GM11168 (cell line): Measurements from ENCODE around the gene SPTB.

Experiments
- in situ Hi-C: fragments of 300-500 bp; cut with MboI; formaldehyde crosslinking; loops from one replicate; pipeline ENCODE4 v1.12.0; 2022; ENCODE audit warnings: low sequenced_read_pairs; ENCODE audit not compliant: unreplicated experiment

Gene SPTB

GRCh38 chr14:64855721-64856528, 23.8 kb downstream of the SPTB start:
- in situ Hi-C loops: no loop called here

GRCh38 chr14:64850369-64851137, 29.2 kb downstream of the SPTB start:
- in situ Hi-C loops: no loop called here

GRCh38 chr14:64849940-64850339, 29.8 kb downstream of the SPTB start:
- in situ Hi-C loops: no loop called here

GRCh38 chr14:64848239-64848638, 31.5 kb downstream of the SPTB start:
- in situ Hi-C loops: no loop called here

GRCh38 chr14:64846319-64846718, 33.4 kb downstream of the SPTB start:
- in situ Hi-C loops: no loop called here

- in situ Hi-C loops: no loop called here
Observed at GRCh38 chr14:64845878-64846277, 33.8 kb downstream of the SPTB start.

- in situ Hi-C loops: no loop called here
Observed at GRCh38 chr14:64844969-64845536, 34.7 kb downstream of the SPTB start.

DNA sequence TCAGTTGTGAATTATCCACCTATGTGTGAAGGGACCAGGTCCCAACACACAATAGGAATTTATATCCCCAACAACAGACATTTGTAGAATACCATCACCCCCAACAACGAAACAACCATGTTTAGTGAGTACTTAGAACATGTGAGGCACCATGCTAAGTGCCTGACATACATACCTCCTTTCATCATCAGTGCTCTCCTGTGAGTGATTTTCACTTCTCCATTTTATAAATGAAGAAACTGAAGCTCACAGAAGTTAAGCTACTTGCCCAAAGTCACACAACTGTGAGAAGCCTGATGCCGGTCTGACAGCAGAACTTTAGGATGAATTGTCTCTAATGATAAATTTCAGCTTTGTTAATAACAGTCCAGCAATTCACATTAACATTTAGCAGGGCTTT, 35.4 kb downstream of the SPTB start:
- in situ Hi-C loops: no loop called here

- in situ Hi-C loops: no loop called here
Observed at GRCh38 chr14:64843548-64843947, 36.2 kb downstream of the SPTB start.

DNA sequence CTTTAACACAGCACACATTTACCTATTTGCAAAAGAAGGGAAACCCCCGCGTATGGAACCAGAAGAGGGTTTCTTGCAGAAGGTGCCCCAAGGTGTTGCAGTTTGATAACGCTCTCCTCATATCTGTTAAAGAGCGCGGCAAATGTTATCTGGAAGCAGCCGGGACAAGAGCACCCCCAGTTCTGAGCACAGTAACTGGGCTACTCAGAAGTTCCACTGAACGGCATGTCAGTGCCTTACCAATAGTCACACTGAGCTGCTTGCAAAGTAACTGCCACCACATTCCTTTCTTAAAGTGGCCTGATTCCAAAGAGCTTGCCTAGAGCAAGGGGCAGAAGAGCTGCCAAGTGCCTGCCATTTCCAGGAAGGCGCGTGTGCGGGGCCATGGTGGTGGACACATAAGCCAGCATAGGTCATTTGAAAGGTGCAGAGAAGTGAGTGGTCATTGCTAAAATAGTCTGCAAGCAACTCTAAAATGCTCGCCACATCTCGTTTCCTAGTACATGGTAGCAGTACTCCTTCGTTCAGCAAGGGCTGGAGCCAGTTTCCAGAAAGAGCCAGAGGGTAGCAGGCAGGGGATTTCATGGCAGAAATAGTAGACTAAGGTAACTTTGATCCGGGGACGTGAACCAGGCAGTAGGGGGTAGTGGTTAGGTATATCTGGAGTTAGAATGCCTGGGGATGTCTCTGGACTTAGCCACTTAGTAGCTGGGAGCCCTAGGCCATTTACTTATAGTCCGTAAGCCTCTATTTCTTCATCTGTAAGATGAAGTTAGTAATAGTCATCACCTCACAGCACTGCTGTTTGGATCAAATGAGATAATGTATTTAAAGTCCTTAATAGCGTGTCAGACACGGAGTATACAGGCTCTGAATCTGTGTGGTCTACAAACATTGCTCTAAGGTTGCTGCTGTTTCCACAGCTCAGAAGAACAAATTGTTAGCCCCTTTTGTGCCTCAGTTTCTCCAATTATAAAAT, 37.6 kb downstream of the SPTB start:
- in situ Hi-C loops: no loop called here

- in situ Hi-C loops: no loop called here
Observed at GRCh38 chr14:64841121-64841651, 38.5 kb downstream of the SPTB start.

GRCh38 chr14:64838656-64839055, 41.1 kb downstream of the SPTB start:
- in situ Hi-C loops: no loop called here

DNA sequence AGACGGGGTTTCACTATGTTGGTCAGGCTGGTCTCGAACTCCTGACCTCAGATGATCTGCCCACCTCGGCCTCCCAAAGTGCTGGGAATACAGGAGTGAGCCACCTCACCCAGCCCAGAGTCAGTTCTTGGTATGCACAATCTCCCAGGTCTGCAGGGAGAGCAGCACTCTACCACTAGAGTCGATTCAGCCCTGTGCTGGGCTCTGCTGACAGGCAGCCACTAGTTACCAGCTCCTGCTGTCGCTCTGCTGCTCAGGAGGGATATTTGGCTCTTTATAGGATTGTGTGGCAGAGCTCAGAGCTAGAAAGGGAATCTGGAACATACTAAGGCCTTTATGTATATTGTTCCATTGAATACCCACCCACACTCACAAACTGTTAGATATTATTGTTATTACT, 44.3 kb downstream of the SPTB start:
- in situ Hi-C loops: no loop called here

DNA sequence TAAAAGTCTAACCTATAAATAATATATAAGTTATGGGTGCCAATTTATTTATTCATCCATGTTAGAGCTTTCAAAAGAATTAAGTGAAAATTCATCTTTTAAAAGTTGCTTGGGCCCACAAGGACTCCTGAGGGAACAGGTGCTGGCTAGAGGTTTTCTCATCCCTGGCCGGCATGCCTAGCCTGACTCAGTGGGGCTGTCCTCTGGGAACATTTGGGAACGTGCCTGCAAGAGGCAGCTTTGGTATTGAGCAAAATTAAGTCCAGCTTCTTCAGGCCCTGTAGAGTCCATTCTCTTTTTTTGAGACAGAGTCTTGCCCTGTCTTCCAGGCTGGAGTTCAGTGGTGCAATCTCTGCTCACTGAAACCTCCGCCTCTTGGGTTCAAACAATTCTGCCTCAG, 44.7 kb downstream of the SPTB start:
- in situ Hi-C loops: loop anchor here (5.0 kb wide), 1 partner anchor 52 kb away; no protein-coding TSS in a partner anchor

DNA sequence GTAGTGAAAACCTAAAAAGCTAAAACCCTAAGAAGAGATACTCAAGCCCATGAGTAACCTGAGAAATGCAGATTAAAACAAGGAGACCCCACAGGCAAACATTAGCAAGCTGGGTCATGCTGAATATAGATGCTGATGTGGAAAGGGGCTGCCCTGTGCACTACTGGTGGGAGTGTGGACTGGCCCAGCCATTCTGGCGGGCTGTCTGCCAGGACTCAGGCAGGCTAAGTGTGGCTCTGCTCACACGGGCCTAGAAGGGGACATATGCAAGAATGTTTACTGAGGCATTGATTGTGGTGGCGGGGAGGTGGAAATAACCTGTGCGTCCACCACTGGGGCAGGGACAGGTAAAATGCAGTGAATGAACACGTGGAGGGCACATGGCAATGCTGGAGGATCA, 48.3 kb downstream of the SPTB start:
- in situ Hi-C loops: loop anchor here (5.0 kb wide), 1 partner anchor 56 kb away; no protein-coding TSS in a partner anchor

GRCh38 chr14:64830961-64831360, 48.7 kb downstream of the SPTB start:
- in situ Hi-C loops: loop anchor here (5.0 kb wide), 1 partner anchor 56 kb away; no protein-coding TSS in a partner anchor

DNA sequence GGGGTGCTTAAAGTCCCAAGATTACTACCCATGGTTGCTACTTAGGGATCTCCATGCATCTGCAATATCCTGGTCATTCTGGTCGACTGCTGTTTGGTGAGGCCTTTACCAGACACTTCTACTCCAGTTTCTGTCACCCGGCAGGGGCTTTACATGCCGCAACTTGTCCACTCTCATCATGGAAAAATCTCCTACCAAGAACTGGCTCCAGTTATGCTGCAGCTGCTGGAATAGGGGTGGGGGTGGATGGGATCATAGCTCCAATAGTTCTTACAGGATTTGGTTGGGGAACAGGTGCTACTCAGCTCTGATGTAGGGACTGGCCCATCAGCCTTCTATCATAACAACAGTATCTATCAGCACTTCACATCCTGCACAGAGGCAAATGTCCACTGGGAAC, 51.6 kb downstream of the SPTB start:
- in situ Hi-C loops: loop anchor here (10.0 kb wide), 1 partner anchor 147 kb away; the partner anchor contains the start of gene RAB15

GRCh38 chr14:64826845-64827244, 52.9 kb downstream of the SPTB start:
- in situ Hi-C loops: loop anchor here (10.0 kb wide), 1 partner anchor 148 kb away; the partner anchor contains the start of gene RAB15

- in situ Hi-C loops: loop anchor here (10.0 kb wide), 1 partner anchor 148 kb away; the partner anchor contains the start of gene RAB15
Observed at GRCh38 chr14:64826333-64826732, 53.4 kb downstream of the SPTB start.
